H7 (cell line): ENCODE measurements around the gene CDC42. TPM values are rescaled to one million over a fixed set of nuclear protein-coding genes. Genes with fewer than 3 reads are reported as not detected.
"Not testable (repeated sequence)": the region's sequence is repeated elsewhere in the genome, so short reads cannot be mapped to it uniquely, and the experiment has no call there.

Source experiments
- DNase-seq: peaks from one replicate; pipeline ENCODE4 v3.0.0; 2012
- H3K27me3 ChIP-seq: 2 replicates; pipeline ENCODE4 v1.6.0; 2011; ENCODE audit warnings: mild to moderate bottlenecking, low read length; ENCODE audit not compliant: control insufficient read depth, insufficient read depth
- H3K36me3 ChIP-seq: replicated peaks from 2 replicates; pipeline ENCODE4 v1.5.1; 2011; ENCODE audit warnings: low read length; ENCODE audit not compliant: control insufficient read depth, insufficient read depth
- H3K4me3 ChIP-seq: 2 replicates; pipeline ENCODE4 v1.5.1; 2011; ENCODE audit warnings: low read depth, mild to moderate bottlenecking, control low read depth, low read length, moderate library complexity; ENCODE audit not compliant: insufficient read depth
- total RNA-seq: library from RNA; depleted of rRNA; stranded (reverse); fragments of >200 nt; shearing (Covaris generic); gene quantifications from 2 replicates; pipeline ENCODE4 v1.2.3, GENCODE V29; 2014

Gene CDC42
- total RNA-seq, 1 experiment from 2014 or later: 499 TPM

DNA sequence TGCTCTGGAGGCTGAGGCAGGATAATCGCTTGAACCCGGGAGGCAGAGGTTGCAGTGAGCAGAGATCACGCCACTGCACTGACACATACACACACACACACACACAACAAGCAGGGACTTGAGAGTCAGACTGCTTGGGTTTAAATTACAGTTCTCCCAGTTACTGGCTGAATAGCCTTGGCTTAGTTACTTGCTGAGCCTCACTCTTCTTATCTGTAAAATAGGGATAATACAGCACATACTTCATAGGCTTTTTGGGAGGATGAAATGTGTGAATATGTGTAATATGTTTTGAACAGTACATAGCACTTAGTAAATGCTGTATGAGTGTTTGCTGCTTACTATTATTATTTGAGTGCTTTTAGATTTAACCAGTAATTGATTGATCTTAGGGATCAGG, 23.8 kb downstream of the CDC42 start:
- DNase-seq: no peak
- Histone ChIP-seq H3K27me3 (no peaks in the 10 kb centered on the region), H3K36me3 (peaks cover 1% of the 10 kb centered on the region; the same call in 1 of the 2 replicates), H3K4me3 (no peak overlapping the region)

GRCh38 chr1:22077728-22078127, 25.2 kb downstream of the CDC42 start:
- Histone ChIP-seq H3K4me3 (no peak overlapping the region), H3K36me3 (peaks cover 3% of the 10 kb centered on the region; the same call in 1 of the 2 replicates), H3K27me3 (no peaks in the 10 kb centered on the region)
- no peak for DNase-seq

DNA sequence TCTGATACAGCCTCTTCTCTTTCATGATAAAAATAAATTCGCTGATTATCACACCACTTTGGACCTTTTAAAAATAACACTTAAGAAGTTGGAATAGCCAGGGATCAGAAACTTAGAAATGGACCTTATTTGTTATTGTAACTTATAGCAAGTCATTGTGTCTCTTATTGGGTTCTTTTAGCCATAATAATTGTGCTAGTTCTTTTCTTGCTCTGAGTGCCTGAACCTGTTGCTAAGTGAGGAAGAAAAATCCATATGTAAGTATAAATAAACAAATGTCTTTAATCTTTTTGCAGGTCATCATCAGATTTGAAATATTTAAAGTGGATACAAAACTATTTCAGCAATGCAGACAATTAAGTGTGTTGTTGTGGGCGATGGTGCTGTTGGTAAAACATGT, 25.6 kb downstream of the CDC42 start:
- Histone ChIP-seq H3K27me3 (no peaks in the 10 kb centered on the region), H3K4me3 (no peak overlapping the region), H3K36me3 (peaks cover 3% of the 10 kb centered on the region; the same call in 1 of the 2 replicates)
- no peak for DNase-seq

- DNase-seq: no peak
- Histone ChIP-seq H3K36me3 (peaks cover 3% of the 10 kb centered on the region; the same call in 1 of the 2 replicates), H3K27me3 (no peaks in the 10 kb centered on the region), H3K4me3 (no peak overlapping the region)
Measured at GRCh38 chr1:22080191-22080590, 27.7 kb downstream of the CDC42 start.

GRCh38 chr1:22088331-22088730, 35.8 kb downstream of the CDC42 start:
- H3K4me3 ChIP-seq: no peak overlapping the region
- no peaks in the 10 kb centered on the region for H3K27me3 ChIP-seq
- no peak for DNase-seq
- peaks cover 1% of the 10 kb centered on the region; the same call in 1 of the 2 replicates for H3K36me3 ChIP-seq

DNA sequence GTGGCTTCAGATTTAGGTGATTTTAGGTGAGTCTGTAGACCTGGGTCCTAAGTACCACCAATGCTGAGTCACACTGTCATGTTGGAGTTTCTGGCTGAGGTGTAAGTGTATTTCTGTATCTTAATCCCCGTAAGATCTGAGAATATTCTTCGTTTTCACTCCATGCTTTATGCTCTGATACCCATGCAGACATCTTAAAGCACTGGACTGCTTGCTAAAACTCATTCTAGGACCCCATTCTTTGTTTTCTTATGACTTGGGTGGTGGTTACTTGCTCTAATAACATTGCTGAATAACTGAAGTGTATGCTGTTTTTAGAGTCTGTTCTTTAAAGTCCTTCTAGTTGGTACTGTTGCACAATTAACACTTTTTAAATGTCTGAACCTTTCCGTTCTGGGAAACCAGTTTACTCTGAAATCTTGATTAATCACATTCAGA, 36.6 kb downstream of the CDC42 start:
- no peak for DNase-seq
- Histone ChIP-seq H3K36me3 (peaks cover 1% of the 10 kb centered on the region; the same call in 1 of the 2 replicates), H3K4me3 (no peak overlapping the region), H3K27me3 (no peaks in the 10 kb centered on the region)

GRCh38 chr1:22089787-22090186, 37.3 kb downstream of the CDC42 start:
- no peak overlapping the region for H3K4me3 ChIP-seq
- H3K36me3 ChIP-seq: peaks cover 1% of the 10 kb centered on the region; the same call in 1 of the 2 replicates
- DNase-seq: peak; percentile 60
- no peaks in the 10 kb centered on the region for H3K27me3 ChIP-seq

- H3K27me3 ChIP-seq: no peaks in the 10 kb centered on the region
- H3K4me3 ChIP-seq: no peak overlapping the region
- H3K36me3 ChIP-seq: peaks cover 1% of the 10 kb centered on the region; the same call in 1 of the 2 replicates
- DNase-seq: no peak
Measured at GRCh38 chr1:22090867-22091266, 38.4 kb downstream of the CDC42 start.

- H3K4me3 ChIP-seq, H3K27me3 ChIP-seq, H3K36me3 ChIP-seq: not testable (repeated sequence)
- peak; percentile 62 for DNase-seq
Measured at GRCh38 chr1:22092026-22092768, 39.7 kb downstream of the CDC42 start.

DNA sequence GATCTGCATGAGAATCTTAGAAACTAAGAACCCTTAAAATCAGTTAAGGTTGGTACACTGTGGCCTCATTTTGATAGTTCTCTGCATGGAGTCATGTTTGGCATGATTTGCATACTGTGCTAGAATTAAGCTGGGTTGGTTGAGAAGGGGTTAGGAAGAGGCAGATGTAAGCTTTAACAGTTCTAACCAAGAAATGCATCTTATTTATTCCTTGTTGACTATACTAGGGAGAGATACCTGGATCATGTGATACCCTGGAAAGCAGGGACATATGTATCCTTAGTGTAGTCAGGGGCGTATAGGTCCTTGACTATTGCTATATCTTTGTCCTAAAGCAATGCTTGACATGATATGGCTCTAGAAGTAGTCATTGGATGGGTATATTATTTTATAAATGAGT, 41.0 kb downstream of the CDC42 start:
- Histone ChIP-seq H3K4me3 (no peak overlapping the region), H3K27me3 (no peaks in the 10 kb centered on the region), H3K36me3 (peaks cover 3% of the 10 kb centered on the region)
- no peak for DNase-seq

DNA sequence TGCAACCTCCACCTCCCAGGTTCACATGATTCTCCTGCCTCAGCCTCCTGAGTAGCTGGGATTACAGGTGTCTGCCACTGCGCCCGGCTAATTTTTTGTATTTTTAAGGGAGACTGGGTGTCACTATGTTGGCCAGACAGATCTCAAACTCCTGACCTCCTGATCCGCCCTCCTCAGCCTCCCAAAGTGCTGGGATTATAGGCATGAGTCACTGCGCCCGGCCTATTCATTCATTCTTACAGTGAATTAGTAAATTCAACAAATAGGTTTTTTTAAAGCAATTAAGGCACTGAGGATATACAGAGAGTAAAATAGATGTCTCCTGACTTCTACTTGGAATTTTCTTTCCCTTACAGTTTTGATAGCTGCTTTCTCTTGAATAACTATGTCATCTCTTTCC, 43.5 kb downstream of the CDC42 start:
- Histone ChIP-seq H3K36me3 (peaks cover 3% of the 10 kb centered on the region), H3K27me3 (no peaks in the 10 kb centered on the region), H3K4me3 (no peak overlapping the region)
- DNase-seq: no peak

DNA sequence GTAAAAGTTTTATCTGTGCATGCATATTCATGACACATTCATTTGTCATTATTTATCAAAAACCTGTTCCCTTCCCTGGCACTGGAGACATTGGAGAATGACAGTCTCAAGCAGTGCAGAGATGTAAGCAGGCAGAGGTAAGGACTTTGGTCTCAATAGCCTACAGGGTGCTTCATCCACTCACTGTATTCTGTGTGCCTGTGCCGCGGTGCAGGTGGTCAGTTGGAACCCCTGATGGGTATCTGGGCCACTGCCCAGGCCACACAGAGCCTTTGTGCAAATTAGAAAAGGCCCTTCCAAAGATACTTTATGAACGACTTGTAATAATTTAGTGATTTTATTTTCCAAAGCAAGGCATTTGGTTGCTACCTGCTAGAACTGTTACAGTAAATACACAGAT, 44.0 kb downstream of the CDC42 start:
- no peak for DNase-seq
- peaks cover 3% of the 10 kb centered on the region for H3K36me3 ChIP-seq

DNA sequence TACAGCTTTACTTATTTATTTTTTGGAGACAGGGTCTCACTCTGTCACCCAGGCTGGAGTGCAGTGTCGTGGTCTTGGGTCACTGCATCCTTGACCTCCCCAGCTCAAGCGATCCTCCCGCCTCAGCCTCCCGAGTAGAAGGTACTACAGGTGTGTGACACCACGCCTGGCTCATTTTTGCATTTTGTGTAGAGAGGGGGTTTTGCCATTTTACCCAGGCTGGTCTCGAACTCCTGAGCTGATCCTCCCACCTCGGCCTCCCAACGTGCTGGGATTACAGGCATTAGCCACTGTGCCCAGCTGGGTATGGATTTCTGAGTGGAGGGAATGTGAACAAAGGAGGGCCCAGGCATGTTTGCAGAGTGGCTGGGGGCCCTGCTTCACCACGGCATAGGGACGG, 46.2 kb downstream of the CDC42 start:
- peaks cover 3% of the 10 kb centered on the region for H3K36me3 ChIP-seq
- H3K4me3 ChIP-seq: no peak overlapping the region
- no peaks in the 10 kb centered on the region for H3K27me3 ChIP-seq
- no peak for DNase-seq

More for the DNA sequence above, 44.0 kb downstream of the CDC42 start:
- no peak overlapping the region for H3K4me3 ChIP-seq
- H3K27me3 ChIP-seq: no peaks in the 10 kb centered on the region

DNA sequence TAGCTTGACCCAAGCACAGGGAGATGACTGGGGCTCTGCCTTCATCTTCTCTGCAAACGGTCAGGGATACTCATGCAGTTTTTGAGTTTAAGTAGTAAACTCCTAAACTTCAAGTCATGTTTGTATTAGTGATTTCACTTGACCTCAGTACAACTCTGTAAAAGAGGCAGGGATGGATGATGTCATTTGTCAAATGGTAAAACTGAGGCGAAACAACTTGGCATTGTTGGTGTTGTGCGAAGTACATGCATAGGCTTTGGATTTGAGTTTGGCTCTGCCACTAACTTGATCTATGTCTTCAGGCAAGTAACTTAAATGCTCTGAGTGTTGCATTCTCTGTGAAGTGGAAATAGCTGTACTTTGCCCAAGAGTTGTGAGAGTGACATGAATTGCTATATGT, 47.7 kb downstream of the CDC42 start:
- no peak overlapping the region for H3K4me3 ChIP-seq
- no peaks in the 10 kb centered on the region for H3K27me3 ChIP-seq
- H3K36me3 ChIP-seq: peaks cover 3% of the 10 kb centered on the region
- DNase-seq: no peak

GRCh38 chr1:22101199-22101598, 48.7 kb downstream of the CDC42 start:
- H3K27me3 ChIP-seq: no peaks in the 10 kb centered on the region
- H3K4me3 ChIP-seq: no peak overlapping the region
- DNase-seq: no peak
- peaks cover 3% of the 10 kb centered on the region for H3K36me3 ChIP-seq
